GM23248 (cell line): ENCODE measurements around the gene NRROS.

ENCODE experiments used
- EZH2 ChIP-seq: fragments of 200-600 bp; sonication (generic); IDR thresholded peaks from 2 replicates; pipeline ENCODE4 v1.6.1; 2018; ENCODE audit warnings: antibody characterized with exemption, mild to moderate bottlenecking; ENCODE audit not compliant: insufficient read depth, poor library complexity, severe bottlenecking
- EZH2phosphoT487 ChIP-seq: fragments of 200-600 bp; sonication (generic); IDR thresholded peaks from 2 replicates; pipeline ENCODE4 v1.6.1; 2018; ENCODE audit warnings: antibody characterized with exemption, moderate library complexity, mild to moderate bottlenecking, low read depth; ENCODE audit not compliant: insufficient read depth

GRCh38 chr3:196608693-196609092 lies 30.8 kb upstream of the NRROS start:
- no peak for TF ChIP-seq EZH2
- TF ChIP-seq EZH2phosphoT487 = no peak
